HG02798 (cell line): ENCODE measurements around the gene TUBB4B.

ENCODE experiments used
- ATAC-seq: cut with Tn5 transposase; IDR thresholded peaks from one replicate; pipeline ENCODE4 v1.9.1; 2021; ENCODE audit warnings: mild to moderate bottlenecking; ENCODE audit not compliant: unreplicated experiment, poor library complexity

TUBB4B gene

DNA sequence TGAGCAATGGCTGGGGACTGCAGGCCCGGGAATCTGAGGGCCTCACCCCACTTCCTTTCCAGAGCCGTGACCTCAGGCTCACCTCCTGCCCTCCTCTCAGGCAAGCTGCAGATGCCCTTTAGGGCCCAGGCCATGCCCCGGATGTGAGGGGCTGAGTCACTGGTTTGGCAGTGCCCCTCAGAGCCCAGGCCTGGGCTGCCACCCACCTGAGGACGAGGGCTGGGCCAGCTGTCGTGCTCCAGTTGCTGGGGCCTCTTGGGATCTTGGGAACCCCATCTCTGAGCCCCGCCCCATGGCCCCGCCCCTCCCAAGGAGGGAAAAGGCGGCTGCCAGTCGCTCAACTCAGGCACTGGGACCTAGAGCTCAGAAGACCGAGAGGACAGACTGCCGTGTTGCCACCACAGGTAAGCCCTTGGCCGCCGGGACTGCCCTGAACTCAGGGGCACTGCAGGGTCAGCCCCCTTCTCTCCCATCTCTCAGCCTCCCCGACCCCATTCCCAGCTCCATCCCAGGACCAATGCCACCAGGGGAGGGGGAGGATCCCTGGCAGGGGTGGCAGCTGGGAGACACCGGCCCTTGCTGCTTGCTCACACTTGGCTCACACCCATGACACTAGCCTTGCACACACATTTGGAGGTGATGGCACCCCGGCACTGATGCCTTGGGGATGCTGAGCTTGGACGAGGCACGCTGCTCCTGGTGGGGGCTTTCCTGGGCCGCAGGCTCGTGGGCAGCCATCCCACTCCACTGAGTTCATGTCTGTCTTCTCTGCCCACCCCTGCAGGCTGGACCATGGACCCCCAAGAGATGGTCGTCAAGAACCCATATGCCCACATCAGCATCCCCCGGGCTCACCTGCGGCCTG is 16.0 kb upstream of the TUBB4B start, which contains the start of gene CYSRT1:
Gene CYSRT1 (plus strand): TSS at position 345 of the 865 bp plus-strand sequence. CDS start 448 bp downstream, at position 793.
- no peak for ATAC-seq

DNA sequence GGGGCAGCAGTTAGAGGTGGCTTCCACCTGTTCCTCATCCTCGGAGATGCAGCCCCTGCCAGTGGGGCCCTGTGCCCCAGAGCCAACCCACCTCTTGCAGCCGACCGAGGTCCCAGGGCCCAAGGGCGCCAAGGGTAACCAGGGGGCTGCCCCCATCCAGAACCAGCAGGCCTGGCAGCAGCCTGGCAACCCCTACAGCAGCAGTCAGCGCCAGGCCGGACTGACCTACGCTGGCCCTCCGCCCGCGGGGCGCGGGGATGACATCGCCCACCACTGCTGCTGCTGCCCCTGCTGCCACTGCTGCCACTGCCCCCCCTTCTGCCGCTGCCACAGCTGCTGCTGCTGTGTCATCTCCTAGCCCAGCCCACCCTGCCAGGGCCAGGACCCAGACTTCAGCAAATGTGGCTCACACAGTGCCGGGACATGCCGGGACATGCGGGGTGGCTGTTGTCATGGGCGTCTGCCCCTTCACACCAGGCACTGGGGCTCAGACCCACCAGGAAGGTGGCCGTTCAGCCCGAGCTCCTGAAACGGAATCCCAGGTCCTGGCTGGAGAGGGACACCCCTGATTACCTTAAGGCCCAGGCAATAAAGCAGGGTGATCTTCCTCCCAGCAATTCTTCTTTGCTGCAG is 15.3 kb upstream of the TUBB4B start:
- ATAC-seq, result no peak

DNA sequence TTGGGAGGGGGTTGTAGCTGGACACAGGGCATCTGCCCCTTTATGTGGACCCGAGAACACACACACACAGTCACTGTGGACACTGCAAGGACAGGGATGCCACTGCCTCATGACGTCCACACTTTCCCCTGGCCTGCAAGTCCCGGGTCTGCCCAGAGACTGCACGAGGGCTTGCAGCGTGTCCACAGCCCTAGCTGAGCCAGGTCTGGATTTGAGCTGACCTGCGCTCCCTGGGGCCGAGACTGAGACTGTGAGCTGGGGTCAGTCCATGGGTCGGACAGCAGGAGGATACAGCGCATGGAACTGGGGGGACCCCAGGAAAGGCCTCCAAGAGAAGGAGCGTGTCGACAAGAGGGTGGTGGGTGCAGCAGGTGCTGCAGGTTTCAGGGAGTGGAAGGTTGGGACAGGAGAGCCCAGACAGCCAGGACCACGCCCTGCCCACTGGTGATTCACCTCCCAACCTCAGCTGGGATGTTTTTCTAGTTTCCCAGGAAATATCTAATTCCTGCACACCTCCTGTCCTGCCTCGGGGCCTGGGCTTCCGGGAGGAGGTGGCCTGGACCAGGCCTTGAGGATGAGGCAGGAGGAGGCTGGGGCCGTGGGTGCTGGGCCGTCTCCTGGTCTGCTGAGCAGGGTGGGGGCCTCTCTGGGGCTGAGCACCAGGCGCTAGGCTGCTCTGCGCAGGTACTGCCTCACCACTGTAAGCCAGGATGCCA is 14.6 kb upstream of the TUBB4B start:
- no peak for ATAC-seq

GRCh38 chr9:137227054-137227852 is 13.8 kb upstream of the TUBB4B start, which contains the start of gene RNF224:
Gene RNF224 (plus strand): TSS chr9:137227502. CDS start chr9:137228336, 834 bp downstream.
- ATAC-seq, result no peak

- ATAC-seq, result no peak
These were observed 13.1 kb upstream of the TUBB4B start for GRCh38 chr9:137227853-137228505.

DNA sequence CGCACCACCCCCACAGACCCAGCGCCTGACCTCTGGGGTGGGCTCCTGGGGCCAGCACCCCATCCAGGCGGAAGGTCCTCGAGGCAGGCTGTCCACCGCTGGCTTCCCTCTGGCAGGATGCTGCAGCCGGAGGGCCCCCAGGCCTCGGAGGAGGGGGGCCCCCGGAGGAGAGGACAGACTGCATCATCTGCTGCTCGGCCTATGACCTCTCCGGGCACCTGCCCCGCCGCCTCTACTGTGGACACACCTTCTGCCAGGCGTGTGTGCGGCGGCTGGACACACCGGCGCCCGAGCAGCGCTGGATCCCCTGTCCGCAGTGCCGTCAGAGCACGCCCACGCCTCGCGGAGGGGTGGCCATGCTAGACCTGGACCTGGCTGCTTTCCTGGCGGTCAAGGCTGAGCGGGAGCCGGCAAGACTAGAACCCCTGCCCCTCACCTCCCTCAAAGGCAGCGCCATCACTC is 12.6 kb upstream of the TUBB4B start:
- ATAC-seq, result no peak

DNA sequence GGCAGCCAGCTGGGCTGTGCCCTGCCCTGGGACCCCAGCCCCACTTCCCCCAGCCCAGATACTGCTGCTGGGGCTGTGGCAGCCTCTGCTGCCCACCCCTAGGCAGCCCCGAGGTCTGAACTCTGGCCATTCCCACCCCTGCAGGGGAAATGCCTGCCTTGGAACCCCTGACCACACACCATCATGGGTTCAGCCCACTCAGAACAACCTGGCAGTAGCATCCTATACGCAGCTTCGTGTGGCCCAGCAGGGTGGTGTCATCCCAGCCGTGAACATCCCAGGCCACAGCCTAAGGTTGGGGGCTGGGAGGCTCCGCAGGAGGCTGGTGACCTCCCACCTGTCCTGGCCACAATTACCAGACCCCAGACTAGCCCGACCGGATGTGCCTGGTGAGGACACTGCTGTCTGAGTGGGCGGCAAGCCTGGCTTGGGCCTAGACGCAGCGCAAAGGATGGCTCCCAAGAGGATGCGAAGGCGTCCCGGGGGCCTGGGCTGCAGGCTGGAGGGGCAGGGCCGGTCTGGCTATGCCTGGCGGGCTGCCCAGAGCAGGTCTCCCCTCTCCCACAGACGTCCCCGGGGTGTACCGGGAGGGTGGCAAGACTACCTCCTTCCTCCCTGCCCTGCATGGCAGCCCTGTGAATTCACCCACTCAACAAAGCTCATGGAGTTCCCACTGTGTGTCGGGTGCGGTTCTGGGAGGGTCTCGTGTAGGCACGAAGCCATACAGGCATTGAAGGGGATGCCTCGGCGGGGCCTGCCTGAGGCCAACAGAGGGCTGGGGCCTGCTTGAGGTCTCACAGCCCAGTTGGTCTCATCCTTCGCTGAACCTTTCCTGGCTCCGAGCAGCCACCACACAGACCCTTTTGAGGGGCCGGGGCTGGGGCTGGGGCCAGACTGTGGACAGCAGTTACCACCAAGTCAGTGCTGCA is 11.9 kb upstream of the TUBB4B start:
- no peak for ATAC-seq

DNA sequence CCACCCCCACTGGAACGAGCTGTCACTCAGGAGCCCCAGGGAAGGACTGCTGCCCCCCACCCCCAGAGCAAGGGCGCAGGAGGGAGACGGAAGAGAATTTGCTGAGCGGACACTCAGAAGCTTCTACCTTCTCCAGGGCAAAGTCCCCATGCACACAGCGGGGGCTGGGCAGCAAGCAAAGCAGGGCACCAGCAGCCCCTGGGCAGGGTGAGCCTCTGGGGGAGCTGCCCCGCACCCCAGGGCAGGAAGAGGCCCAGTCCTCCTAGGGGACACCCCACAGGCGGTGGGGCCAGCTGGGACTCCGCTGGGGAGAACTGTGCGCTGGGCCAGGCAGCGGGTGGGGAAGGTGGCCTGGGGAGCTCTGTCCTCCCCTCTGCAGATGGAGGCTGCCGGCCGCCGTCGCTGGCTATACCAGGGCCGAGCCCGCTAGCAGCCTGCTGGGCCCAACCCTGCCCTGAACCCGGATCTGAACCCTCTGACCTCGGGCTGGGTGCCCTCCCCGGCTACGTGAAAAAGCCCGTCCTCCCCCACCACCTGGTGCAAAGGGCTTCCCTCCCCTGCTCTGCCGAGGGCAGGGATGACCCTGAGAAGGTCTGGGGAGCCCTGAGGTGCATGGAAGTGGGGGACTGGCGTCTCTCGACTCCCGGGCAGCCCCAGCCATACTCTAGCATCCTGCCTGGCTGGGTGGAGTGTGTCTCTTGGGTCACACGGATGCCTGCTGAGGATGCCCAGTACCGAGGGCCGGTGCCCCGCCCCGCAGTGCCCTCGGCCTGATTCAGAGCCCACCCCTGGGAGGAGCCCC is 11.0 kb upstream of the TUBB4B start:
- no peak for ATAC-seq

DNA sequence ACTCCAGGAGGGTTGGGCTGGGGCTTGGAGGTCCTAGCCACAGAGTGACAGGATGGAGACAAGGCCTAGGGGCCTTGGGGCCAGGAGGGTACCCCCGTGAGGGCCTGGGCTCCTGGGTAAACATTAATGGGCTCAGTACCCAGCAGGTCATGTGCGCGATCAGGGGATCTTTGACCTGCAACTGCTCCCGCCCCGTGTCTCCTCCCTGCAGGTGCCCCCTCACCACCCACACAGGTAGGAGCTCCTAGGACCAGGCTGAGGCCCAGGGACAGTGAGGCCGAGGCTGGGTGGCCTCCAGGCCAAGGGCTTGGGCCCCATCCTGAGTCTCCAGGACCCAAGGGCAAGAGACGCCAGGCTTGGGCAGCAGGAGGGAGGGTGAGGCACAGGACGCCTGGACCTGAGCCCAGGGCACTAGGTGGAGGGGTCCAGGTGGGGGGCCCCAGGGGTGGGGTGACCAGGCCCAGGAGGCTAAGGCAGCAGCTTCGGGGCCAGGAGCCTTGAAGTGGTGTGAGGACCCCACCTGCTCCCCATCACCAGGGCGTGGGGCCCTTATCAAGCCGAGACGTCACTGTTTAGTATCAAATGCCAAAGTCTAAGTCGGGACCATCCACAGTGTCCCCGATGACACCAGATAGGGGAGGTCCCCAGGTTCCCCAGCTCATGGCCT is 10.2 kb upstream of the TUBB4B start, which contains the start of gene SLC34A3:
Gene SLC34A3 (plus strand): TSS at position 197 of the 667 bp plus-strand sequence. CDS start 802 bp downstream, outside the sequence.
- no peak for ATAC-seq

DNA sequence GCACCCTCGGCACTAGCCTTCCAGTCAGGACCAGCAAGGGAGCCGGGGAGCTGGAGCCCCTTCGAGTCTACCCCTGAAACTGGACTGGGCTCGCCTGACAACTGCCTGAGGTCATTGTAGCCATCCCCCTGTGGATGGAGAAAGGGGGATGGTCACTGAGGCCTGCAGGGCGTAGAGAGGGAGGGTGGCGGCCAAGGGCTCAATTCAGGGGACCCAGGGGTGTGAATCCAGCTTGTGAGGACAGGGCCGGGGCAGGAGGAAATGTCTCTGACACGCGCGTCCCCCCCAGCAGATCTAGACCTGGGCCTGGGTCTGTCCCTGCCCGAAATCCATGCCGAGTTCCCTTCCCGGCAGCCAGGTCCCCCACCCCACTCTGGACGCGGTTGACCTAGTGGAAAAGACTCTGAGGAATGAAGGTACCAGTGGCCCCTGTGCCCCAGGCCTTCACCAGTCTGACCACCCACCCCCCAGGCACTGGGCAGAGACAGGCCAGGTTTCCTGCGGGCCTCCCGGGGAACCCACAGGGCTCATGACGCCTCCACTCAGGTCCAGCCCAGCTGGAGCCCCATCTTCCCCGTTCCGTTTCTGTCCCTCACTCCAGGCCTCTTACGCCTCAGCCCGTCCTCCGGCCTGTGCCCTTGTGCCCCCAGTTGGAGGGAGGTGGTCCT is 9.6 kb upstream of the TUBB4B start:
- ATAC-seq, result no peak

DNA sequence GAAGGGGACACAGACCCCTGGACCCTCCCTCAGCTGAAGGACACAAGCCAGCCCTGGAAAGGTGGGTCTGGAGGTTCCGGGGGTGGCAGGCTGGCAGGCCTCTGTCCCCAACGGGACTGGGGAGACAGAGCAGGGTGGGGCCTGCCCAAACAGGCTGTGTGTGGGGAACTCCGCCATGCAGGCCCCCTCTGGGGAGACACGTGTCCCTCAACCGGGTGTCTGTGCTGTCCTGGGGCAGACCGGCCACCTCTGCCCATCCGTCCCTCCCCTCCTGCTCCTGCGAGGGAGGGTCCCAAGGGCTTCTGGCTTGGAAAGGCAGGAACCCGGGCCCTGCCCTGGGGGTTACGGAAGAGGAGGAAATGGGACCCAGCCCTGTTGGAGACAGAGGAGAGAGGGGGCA is 9.0 kb upstream of the TUBB4B start:
- ATAC-seq, result no peak

GRCh38 chr9:137232510-137232909 is 8.6 kb upstream of the TUBB4B start:
- no peak for ATAC-seq

GRCh38 chr9:137233143-137233980 is 7.7 kb upstream of the TUBB4B start:
- ATAC-seq, result no peak

DNA sequence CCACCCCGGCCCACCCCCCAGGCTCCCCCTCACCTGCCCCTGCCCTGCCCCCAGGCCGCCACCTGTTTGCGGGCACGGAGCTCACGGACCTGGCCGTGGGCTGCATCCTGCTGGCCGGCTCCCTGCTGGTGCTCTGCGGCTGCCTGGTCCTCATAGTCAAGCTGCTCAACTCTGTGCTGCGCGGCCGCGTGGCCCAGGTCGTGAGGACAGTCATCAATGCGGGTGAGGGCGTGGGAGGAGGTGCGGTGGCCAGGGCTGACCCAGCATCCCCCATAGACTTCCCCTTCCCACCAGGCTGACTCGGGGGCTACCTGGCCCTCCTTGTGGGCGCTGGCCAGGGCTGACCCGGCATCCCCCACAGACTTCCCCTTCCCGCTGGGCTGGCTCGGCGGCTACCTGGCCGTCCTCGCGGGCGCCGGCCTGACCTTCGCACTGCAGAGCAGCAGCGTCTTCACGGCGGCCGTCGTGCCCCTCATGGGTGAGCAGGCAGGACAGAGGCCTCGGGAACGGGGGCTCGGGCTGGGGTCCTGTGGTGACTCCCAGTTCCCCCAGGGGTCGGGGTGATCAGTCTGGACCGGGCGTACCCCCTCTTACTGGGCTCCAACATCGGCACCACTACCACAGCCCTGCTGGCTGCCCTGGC is 6.9 kb upstream of the TUBB4B start:
- no peak for ATAC-seq

DNA sequence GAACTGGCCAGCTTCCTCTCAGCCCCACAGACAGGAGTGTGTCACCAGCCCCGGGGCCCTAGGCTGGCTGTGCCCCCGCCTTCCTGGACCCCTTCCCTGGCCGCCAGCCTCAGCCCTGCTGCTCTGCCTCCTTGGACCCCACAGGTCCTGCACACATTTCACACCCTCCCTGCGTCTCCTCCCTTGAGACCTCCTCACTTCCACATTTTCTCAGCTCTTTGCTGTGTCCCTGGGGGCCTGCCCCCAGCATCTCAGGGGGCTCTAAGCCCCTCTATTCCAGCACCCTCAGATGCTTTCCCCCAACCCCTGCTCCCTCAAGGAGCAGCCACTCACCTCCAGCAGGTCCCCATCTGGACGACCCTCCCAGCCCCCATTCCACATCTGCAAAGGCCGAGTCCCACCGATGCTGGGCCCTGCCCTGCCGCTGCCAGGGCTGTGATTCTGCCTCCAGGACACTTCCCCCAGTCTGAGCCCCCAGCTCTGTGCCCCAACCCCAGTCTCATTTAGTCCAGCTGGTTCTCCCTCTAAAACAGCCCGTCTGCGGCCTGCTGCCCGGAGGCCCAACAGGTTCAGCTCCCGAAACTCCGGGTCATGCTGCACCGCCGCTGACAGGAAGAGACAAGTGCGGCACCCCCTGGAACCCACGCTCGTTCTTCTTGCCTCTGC is 6.2 kb upstream of the TUBB4B start:
- ATAC-seq, result no peak
